ENCODE results near the gene SIDT1.
A peak's percentile ranks its signal among the peaks of the same experiment; 100 is the strongest.

DNA sequence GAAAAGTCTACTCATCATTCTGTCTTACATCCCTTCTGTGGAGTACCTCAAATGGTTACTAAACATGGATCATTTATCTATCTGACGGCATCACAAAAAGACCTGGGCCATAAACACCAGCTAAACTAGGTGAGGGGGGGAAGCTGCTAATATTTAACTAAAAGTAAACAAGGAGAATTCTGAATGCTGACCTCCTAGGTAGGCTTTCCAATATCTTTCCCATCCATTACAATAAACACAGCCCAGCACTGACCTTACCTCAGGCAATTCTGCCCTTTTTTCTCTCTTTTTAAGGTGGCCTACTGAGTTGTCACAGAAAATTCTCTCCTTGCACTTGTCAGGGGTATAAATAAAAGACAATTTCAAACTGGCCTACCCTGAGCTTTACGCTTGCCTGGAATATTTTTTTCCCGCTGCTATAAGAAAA, 131.0 kb downstream of the SIDT1 start:
- TF ChIP-seq, protein P1, sequence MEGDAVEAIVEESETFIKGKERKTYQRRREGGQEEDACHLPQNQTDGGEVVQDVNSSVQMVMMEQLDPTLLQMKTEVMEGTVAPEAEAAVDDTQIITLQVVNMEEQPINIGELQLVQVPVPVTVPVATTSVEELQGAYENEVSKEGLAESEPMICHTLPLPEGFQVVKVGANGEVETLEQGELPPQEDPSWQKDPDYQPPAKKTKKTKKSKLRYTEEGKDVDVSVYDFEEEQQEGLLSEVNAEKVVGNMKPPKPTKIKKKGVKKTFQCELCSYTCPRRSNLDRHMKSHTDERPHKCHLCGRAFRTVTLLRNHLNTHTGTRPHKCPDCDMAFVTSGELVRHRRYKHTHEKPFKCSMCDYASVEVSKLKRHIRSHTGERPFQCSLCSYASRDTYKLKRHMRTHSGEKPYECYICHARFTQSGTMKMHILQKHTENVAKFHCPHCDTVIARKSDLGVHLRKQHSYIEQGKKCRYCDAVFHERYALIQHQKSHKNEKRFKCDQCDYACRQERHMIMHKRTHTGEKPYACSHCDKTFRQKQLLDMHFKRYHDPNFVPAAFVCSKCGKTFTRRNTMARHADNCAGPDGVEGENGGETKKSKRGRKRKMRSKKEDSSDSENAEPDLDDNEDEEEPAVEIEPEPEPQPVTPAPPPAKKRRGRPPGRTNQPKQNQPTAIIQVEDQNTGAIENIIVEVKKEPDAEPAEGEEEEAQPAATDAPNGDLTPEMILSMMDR (IDR thresholded peaks at IDR 0.05), result no peak
- TF ChIP-seq POLR2A (IDR thresholded peaks at IDR 0.05), result peak; percentile 22

Data from right lobe of liver (tissue), 4 donors.